Muscle of leg (tissue), 11 donors: ENCODE measurements around the gene ANKRD11. TPM values are rescaled to one million over a fixed set of nuclear protein-coding genes. Genes with fewer than 3 reads are reported as not detected.
"Not testable (repeated sequence)": the region's sequence is repeated elsewhere in the genome, so short reads cannot be mapped to it uniquely, and the experiment has no call there.

Experiments
- DNase-seq: peaks from one replicate; pipeline ENCODE4 v3.0.0; 2013
- H3K27ac ChIP-seq: one replicate; pipeline ENCODE4 v1.5.1; 2013; ENCODE audit warnings: mild to moderate bottlenecking, low read length, control low read depth
- H3K27me3 ChIP-seq: one replicate; pipeline ENCODE4 v1.6.1; 2013; ENCODE audit warnings: low read length; ENCODE audit not compliant: control insufficient read depth, insufficient read depth
- H3K36me3 ChIP-seq: one replicate; pipeline ENCODE4 v1.6.1; 2013; ENCODE audit warnings: low read length; ENCODE audit not compliant: control insufficient read depth, insufficient read depth
- H3K4me1 ChIP-seq: one replicate; pipeline ENCODE4 v1.6.1; 2013; ENCODE audit warnings: low read length; ENCODE audit not compliant: control insufficient read depth, insufficient read depth
- H3K4me3 ChIP-seq: one replicate; pipeline ENCODE4 v1.5.1; 2013; ENCODE audit warnings: low read length, control low read depth
- H3K9me3 ChIP-seq: replicated peaks from 2 replicates; pipeline ENCODE4 v1.6.1; 2013; ENCODE audit warnings: low read depth, low read length; ENCODE audit not compliant: control insufficient read depth
- WGBS: methylation state at CpG from one replicate; pipeline ENCODE4 v1.1.5; 2013; ENCODE audit warnings: missing lambda C conversion rate; ENCODE audit not compliant: insufficient coverage; 5-methylcytosine and 5-hydroxymethylcytosine counted together
- polyA plus RNA-seq, 8 donors: library from polyadenylated mRNA; unstranded; fragments of 120-200 nt; gene quantifications; one replicate each; pipeline versions ENCODE4 v1.2.1 to v1.2.3, GENCODE V29; 2013; ENCODE audit warnings: inconsistent platforms in 1 of 8, low replicate concordance in 1 of 8; ENCODE audit not compliant: insufficient read length in 8 of 8, insufficient read depth in 1 of 8
- total RNA-seq: library from RNA; stranded (reverse); fragments of 120-200 nt; gene quantifications from one replicate; pipeline ENCODE4 v1.2.4, GENCODE V29; 2013

ANKRD11 gene
- total and polyA plus RNA-seq, 9 donors, result 34.0 to 79.8 (median 63.6) TPM

DNA sequence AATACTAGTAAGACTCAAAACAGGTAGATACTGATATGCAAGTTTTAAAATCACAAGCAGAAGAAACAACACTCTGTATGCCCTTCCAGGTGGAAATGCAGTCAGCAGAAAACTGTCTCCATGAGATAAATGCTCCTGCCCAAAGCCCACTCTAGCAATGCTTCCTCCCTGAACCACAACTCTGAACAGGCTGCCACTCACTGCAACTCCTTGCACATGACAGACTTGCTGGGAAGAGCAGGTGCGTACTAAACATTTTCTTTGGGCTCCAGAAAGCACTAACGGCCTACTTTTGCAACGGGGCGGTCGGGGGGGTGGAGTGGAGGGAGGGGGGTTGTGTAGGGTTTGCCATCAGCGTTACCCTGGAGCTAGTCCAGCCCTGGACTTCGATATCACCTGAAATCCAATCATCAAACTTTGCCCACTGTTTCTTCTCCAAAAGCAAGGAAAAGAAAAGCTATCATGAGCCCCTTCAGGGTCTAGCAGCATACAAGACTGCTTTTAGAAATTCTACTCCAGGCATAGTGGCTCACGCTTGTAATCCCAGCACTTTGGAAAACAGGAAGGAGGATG is 46.1 kb downstream of the ANKRD11 start:
- WGBS, result 57% methylated on average over 1 of the region's 8 CpGs

DNA sequence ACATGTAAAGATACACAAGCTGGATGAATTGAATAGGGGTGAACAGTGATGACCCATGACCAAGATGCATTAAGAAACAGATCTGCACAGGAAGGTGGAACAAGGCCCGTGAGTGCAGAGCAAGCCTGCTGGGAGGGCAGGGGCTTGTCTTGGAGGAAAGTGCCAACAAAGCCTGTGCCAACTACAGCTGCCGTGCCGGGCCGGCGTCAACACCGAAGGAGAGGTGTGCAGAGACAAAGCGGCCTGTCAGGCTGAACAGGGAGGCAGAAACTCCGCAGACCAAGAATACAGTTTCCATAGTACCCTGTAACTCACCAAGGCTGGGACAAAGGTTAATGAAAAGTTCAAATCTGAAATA is 46.7 kb downstream of the ANKRD11 start:
- peaks cover 2% of the 10 kb centered on the region for H3K36me3 ChIP-seq
- no peak for DNase-seq
- H3K4me3 ChIP-seq, result no peak overlapping the region
- H3K9me3 ChIP-seq, result no peaks in the 10 kb centered on the region
- H3K27ac ChIP-seq, result no peak overlapping the region
- WGBS, result 55% methylated on average over 6 of the region's 8 CpGs
- peaks cover 58% of the 10 kb centered on the region for H3K4me1 ChIP-seq
- H3K27me3 ChIP-seq, result no peaks in the 10 kb centered on the region

More for the DNA sequence above, 46.1 kb downstream of the ANKRD11 start:
- Histone ChIP-seq H3K36me3 (peaks cover 2% of the 10 kb centered on the region), H3K9me3 (no peaks in the 10 kb centered on the region), H3K27ac (no peak overlapping the region), H3K27me3 (no peaks in the 10 kb centered on the region), H3K4me1 (peaks cover 58% of the 10 kb centered on the region), H3K4me3 (no peak overlapping the region)
- no peak for DNase-seq

DNA sequence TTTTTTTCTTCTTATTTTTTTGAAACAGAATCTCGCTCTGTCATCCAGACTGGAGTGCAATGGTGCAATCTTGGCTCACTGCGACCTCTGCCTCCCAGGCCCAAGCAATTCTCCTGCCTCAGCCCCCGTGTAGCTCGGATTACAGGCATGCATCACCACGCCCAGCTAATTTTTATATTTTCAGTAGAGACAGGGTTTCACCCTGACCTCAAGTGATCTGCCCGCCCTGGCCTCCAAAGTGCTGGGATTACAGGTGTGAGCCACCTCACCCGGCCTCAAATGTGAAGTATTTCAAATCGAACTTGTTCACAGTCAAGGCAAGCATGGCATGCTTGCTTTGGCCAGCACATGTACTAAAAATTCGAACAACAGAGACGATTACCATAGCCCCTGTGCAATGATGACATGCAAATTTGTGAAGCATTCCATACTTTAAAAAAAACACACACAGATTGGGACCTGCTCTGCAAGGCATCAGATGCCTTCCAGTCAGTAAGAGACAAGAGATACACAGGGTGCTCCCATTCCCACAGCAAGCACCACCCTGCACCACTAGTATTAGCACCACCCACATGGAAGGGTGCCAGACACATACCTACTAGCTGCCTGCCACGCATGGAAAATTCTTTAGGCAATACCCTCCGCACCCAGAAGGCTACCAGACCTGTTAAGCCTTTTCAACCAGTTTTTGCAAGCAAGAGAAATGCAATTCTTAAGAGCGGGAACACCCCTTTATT is 47.2 kb downstream of the ANKRD11 start:
- peaks cover 58% of the 10 kb centered on the region for H3K4me1 ChIP-seq
- WGBS, result 29% methylated on average over 11 of the region's 13 CpGs
- H3K9me3 ChIP-seq, result no peaks in the 10 kb centered on the region
- DNase-seq, result no peak
- H3K36me3 ChIP-seq, result peaks cover 2% of the 10 kb centered on the region
- no peaks in the 10 kb centered on the region for H3K27me3 ChIP-seq
- no peak overlapping the region for H3K4me3 ChIP-seq
- no peak overlapping the region for H3K27ac ChIP-seq

DNA sequence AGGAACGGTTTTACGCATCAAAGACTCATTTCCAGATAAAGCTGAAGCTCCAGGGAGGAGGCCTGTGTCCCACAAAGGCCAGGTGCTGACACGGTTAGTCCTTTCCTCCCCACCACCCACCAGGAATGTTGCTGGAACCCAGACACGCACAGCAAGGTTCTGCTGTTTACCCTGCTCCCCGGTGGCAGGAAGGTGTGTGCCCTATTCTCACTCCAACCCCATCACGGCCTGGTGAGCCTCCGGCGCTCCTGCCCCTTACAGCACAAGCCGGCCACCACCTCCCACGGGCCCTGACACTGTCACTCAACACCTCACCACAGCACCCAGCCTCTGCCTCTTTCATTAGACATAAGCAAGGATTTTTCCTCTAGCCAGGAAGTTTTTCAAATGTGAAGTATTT is 47.8 kb downstream of the ANKRD11 start:
- no peak overlapping the region for H3K27ac ChIP-seq
- H3K36me3 ChIP-seq, result peaks cover 2% of the 10 kb centered on the region
- no peaks in the 10 kb centered on the region for H3K9me3 ChIP-seq
- no peaks in the 10 kb centered on the region for H3K27me3 ChIP-seq
- DNase-seq, result no peak
- no peak overlapping the region for H3K4me3 ChIP-seq
- 35% methylated on average over 5 of the region's 10 CpGs for WGBS
- H3K4me1 ChIP-seq, result peaks cover 58% of the 10 kb centered on the region

DNA sequence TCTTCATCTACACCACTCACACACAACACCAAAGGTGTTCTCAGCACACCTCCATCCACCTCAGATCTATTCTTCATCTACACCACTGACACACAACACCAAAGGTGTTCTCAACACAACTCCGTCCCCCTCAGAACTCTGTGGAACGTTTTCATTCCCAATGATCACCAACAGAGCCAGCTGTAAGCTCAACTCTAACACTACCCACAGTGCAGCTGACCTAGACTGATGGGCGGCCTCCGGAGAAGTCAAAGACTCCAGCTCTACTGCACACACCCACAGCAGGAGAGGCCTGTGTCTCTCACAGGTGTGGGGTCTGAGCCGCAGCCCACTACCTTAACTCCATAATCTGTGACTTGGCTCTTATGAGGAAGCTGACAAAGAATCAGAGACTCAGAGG is 50.7 kb downstream of the ANKRD11 start:
- no peaks in the 10 kb centered on the region for H3K27me3 ChIP-seq
- no peak for DNase-seq
- H3K9me3 ChIP-seq, result no peaks in the 10 kb centered on the region
- H3K36me3 ChIP-seq, result peaks cover 2% of the 10 kb centered on the region
- peaks cover 51% of the 10 kb centered on the region for H3K4me1 ChIP-seq
- 79% methylated on average over 3 of the region's 5 CpGs for WGBS
- H3K27ac ChIP-seq, result no peak overlapping the region
- no peak overlapping the region for H3K4me3 ChIP-seq

DNA sequence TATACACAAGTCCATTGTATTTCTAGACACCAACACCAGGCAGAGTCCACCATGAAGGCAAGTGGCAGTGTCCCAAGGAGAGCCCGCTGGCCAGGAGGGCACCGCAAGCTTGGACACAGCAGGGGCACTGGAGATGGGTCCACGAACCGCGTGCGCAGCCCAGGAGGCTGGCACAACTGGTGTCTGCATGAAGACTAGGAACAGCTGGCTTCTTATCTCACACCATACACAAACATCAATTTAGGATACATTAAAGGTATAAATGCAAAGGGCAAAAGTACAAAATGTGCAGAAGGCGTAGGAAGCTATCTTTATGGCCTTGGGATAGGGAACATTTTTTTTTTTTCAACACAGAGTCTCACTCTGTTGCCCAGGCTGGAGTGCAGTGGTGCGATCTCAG is 52.4 kb downstream of the ANKRD11 start:
- Histone ChIP-seq H3K36me3 (peaks cover 2% of the 10 kb centered on the region), H3K4me3 (no peak overlapping the region), H3K27me3 (no peaks in the 10 kb centered on the region), H3K27ac (no peak overlapping the region), H3K9me3 (no peaks in the 10 kb centered on the region), H3K4me1 (peaks cover 49% of the 10 kb centered on the region)
- WGBS, result 100% methylated on average over 2 of the region's 8 CpGs
- no peak for DNase-seq

DNA sequence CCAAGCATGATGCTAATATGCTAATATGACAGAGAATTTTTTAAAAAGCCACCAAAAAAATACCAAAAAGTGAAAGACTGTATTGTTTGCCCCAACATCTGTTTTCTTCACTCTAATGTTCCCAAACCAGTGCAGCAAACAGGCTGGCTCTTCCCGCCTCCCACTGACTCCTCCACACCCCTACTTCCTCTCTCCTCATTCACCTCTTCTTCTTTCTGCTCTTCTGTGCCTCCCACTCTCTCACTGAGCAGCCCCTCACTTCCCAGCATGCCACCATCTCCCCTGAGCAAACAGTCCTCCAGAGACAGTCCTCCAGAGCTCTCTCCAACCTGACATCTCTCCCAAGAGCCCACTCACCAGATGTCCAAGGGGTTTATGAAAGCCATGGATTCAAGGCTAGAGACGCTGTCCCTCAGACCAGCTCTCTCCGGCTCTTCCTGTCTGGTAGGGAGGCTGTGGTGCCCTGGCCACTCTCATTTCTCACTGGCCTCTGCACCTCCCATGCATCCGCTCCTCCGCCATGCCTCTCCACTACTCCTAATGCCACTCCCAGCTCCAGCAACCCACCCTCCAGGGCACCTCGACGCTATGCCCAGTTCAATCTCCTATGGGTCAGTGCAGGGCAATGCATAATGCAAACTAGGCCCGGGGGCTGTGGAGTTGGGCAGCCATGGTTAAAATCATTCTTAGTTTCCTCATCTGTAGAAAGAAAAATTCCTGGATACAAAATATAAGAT is 52.9 kb downstream of the ANKRD11 start:
- WGBS, result 80% methylated on average over 5 of the region's 8 CpGs
- Histone ChIP-seq H3K9me3 (no peaks in the 10 kb centered on the region), H3K27me3 (no peaks in the 10 kb centered on the region), H3K36me3 (peaks cover 2% of the 10 kb centered on the region), H3K4me1 (peaks cover 43% of the 10 kb centered on the region), H3K4me3 (no peak overlapping the region), H3K27ac (no peak overlapping the region)
- DNase-seq, result no peak

DNA sequence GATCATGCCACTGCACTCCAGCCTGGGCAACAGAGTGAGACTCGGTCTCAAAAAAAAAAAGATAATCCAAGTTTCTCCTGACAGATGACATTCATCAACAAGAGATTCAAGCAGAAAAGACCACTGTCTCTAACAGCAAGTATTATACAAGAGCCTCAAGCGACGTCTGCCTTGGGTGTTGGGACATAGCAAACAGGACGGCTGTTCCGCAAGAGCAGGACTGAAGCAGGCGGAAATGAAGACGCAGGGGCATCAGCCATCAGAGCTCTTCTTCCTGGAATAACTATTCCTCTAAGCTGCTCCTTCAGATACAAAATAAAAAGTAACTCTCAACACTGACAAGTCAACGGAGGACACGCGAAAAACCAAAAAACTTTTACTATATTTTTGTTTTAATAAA is 54.0 kb downstream of the ANKRD11 start:
- H3K27ac ChIP-seq, result no peak overlapping the region
- no peak for DNase-seq
- H3K36me3 ChIP-seq, result peaks cover 2% of the 10 kb centered on the region
- H3K27me3 ChIP-seq, result no peaks in the 10 kb centered on the region
- H3K4me1 ChIP-seq, result peaks cover 40% of the 10 kb centered on the region
- WGBS, result 76% methylated on average over 3 of the region's 10 CpGs
- H3K4me3 ChIP-seq, result no peak overlapping the region
- H3K9me3 ChIP-seq, result no peaks in the 10 kb centered on the region

DNA sequence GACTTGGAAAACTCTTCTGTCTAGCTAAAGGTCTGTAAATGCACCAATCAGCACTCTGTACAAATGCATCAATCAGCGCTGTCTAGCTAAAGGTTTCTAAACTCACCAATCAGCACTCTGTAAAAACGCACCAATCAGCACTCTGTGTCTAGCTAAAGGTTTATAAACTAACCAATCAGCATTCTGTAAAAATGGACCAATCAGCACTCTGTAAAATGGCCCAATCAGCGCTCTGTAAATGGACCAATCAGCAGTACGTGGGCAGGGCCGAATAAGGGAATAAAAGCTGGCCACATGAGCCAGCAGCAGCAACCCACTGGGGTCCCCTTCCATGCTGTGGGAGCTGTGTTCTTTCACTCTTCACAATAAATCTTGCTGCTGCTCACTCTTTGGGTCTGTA is 55.3 kb downstream of the ANKRD11 start:
- 91% methylated on average over 4 of the region's 5 CpGs for WGBS
- not testable (repeated sequence) for H3K27me3 ChIP-seq, H3K27ac ChIP-seq, H3K9me3 ChIP-seq, DNase-seq, H3K36me3 ChIP-seq, H3K4me3 ChIP-seq
- H3K4me1 ChIP-seq, result peaks cover 35% of the 10 kb centered on the region

DNA sequence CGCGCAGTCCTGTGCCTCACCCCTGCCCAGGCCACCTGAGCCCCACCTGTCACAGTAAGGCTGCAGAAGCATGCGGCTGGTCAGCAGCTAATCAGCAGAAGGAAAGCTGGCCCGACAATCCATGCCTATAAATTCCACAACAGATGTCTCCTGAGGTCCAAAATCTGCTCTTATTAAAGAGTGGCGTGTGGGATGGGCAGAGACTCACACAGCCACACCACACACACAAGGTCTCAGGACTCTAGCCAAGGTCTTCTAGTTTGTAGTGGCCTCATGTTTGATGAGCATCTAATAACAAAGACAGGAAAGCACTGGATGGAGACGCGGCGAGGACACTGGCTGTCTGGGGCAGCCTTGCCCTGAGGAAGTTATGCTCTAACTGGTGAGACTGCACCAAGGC is 55.9 kb downstream of the ANKRD11 start:
- no peak for DNase-seq
- peaks cover 5% of the 10 kb centered on the region for H3K36me3 ChIP-seq
- no peak overlapping the region for H3K4me3 ChIP-seq
- H3K27ac ChIP-seq, result no peak overlapping the region
- H3K27me3 ChIP-seq, result no peaks in the 10 kb centered on the region
- no peaks in the 10 kb centered on the region for H3K9me3 ChIP-seq
- peaks cover 30% of the 10 kb centered on the region for H3K4me1 ChIP-seq
- 91% methylated on average over 5 of the region's 8 CpGs for WGBS
